ENCODE measurements around the gene COA8.
"Not testable (repeated sequence)": the region's sequence is repeated elsewhere in the genome, so short reads cannot be mapped to it uniquely, and the experiment has no call there.

Gene COA8

GRCh38 chr14:103568952-103569351, 6.2 kb downstream of the COA8 start:
- in situ Hi-C loops (cut with MboI; ENCODE audit: low sequenced_read_pairs), result no loop called here

- in situ Hi-C loops (cut with MboI; ENCODE audit: low sequenced_read_pairs), result no loop called here
Observed at GRCh38 chr14:103569408-103569807, 6.6 kb downstream of the COA8 start.

GRCh38 chr14:103574104-103574503, 11.3 kb downstream of the COA8 start:
- in situ Hi-C loops (cut with MboI; ENCODE audit: low sequenced_read_pairs), result no loop called here

- in situ Hi-C loops (cut with MboI; ENCODE audit: low sequenced_read_pairs), result no loop called here
Observed at GRCh38 chr14:103574707-103575285, 12.0 kb downstream of the COA8 start.

- in situ Hi-C loops (cut with MboI; ENCODE audit: low sequenced_read_pairs), result no loop called here
Observed at GRCh38 chr14:103576371-103577024, 13.7 kb downstream of the COA8 start.

- in situ Hi-C loops (cut with MboI; ENCODE audit: low sequenced_read_pairs), result no loop called here
Observed at GRCh38 chr14:103578401-103579075, 15.8 kb downstream of the COA8 start.

DNA sequence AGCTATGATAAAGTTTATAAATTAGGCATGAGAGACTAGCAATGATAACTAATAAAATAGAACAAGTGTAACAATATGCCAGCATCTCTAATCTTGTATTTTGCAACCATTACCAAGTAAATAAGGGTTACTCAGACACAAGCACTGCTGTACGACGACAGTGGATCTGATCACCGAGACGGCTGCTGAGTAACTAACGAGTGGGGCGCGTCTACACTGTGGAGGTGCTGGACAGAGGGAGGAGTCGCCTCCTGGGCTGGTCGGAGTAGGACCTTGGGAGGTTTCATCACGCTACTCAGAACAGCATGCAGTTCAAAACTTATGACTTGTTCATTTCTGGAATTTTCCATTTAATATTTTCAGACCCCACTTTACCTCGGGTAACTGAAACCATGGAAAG, 18.4 kb downstream of the COA8 start:
- in situ Hi-C loops (cut with MboI; ENCODE audit: low sequenced_read_pairs), result no loop called here

DNA sequence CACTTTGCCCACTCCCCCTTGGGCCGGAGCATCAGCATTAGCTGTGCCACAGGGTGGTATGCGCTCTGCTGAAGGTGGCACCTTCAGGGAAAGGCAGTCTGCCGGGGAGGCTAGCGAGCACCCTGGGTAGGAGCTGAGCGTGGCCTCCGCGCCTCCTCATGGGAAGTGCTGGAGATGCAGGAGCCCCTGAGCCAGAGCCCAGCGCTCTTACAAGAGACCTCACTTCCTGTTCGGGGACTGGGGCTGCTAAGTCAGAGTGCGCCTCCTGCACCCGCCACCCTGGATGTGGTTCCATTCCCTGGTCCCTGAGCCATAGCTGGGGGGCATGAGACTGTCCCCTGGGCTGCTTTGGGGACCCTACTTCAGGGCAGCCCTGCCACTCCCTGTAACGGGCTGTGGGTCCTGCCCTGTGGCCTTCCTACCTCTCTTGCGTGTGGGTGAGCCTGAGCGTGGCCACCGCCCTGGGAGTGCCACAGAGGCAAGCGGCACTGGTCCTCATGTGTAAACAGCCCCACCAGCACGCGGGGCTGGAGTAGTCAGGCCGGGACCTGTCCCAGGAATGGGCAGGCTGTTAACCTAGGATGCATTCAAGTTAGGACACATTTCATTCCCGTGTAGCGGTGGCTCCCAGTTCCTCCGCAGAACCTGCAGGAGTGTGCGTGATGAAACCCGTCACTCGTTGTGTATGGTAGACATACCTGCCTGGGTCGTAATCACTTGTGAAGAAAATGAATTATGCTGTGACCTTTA, 19.4 kb downstream of the COA8 start:
- in situ Hi-C loops (cut with MboI; ENCODE audit: low sequenced_read_pairs), result no loop called here

- in situ Hi-C loops (cut with MboI; ENCODE audit: low sequenced_read_pairs), result no loop called here
Observed at GRCh38 chr14:103584326-103584915, 21.7 kb downstream of the COA8 start.

DNA sequence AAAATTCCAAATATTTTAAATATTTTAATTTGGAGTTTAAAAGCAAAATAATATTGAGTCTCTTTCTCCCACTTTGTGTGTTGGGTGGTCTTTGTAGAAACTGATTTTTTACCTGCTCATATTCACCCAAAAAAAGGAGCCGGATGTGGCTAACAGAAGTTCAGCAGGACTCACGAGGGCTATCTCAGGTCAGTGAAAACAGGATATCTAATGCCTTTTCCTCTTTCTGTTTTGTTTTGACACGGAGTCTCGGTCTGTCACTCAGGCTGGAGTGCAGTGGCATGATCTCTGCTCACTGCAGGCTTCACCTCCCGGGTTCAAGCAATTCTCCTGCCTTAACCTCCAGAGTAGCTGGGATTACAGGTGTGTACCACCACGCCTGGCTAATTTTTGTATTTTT, 30.8 kb downstream of the COA8 start:
- in situ Hi-C loops (cut with MboI; ENCODE audit: low sequenced_read_pairs), result no loop called here

- in situ Hi-C loops (cut with MboI; ENCODE audit: low sequenced_read_pairs), result no loop called here
Observed at GRCh38 chr14:103594265-103594664, 31.5 kb downstream of the COA8 start.

DNA sequence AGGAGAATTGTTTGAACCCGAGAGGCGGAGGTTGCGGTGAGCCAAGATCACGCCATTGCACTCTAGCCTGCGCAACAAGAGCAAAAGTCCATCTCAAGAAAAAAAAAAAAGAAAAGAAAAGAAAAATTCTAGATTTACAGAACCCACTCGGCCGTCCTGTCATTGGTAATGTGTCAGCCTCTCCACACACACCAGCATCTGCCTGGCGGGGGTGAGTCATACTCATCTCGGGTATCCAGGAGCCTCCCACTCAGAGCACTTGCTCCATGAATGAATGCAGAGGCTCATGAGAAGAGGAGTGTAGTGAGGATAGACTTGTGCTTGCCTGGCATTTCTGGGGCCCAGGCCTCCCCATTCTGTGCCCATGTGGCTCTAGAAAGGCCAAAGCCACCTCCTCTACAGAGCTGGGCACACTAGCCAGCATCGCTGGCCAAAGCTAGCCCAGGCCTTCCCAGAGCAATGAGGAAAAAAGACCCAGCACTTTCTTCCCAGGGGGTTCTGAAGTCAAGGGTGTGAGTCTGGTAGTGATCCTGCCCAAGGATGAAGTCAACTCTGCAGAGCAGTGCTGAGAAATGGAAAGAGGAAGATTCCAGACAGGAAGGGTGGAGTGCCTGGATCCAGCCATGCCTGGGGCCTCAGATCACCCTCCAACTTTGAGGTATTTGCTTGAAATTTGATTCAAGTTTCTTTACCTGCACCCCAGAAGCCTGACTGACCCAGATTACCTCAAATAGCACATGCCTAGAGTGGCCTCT, 35.0 kb downstream of the COA8 start:
- in situ Hi-C loops (cut with MboI; ENCODE audit: low sequenced_read_pairs), result no loop called here

GRCh38 chr14:103600503-103600902, 37.7 kb downstream of the COA8 start:
- in situ Hi-C loops (cut with MboI; ENCODE audit: low sequenced_read_pairs), result no loop called here

- in situ Hi-C loops (cut with MboI; ENCODE audit: low sequenced_read_pairs), result no loop called here
Observed at GRCh38 chr14:103604620-103605019, 41.9 kb downstream of the COA8 start.

GRCh38 chr14:103606963-103607668, 44.4 kb downstream of the COA8 start:
- in situ Hi-C loops (cut with MboI; ENCODE audit: low sequenced_read_pairs), result no loop called here

- in situ Hi-C loops (cut with MboI; ENCODE audit: low sequenced_read_pairs), result no loop called here
Observed at GRCh38 chr14:103607822-103608221, 45.1 kb downstream of the COA8 start.

DNA sequence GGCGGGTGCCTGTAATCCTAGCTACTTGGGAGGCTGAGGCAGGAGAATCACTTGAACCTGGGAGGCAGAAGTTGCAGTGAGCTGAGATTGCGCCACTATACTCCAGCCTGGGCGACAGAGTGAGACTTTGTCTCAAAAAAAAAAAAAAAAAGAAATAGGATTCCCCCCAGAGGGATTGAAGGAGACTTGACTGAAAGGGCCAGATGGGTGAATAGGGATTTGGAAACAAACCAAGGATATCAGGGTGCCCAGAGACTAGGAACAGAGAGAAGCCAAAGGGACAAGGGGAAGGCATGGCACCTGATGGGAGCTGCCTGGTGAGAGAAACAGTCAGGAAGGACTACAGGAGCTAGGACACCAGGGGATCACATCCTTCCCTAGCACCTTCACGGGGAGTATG, 46.3 kb downstream of the COA8 start:
- in situ Hi-C loops (cut with MboI; ENCODE audit: low sequenced_read_pairs), result not testable (repeated sequence)

DNA sequence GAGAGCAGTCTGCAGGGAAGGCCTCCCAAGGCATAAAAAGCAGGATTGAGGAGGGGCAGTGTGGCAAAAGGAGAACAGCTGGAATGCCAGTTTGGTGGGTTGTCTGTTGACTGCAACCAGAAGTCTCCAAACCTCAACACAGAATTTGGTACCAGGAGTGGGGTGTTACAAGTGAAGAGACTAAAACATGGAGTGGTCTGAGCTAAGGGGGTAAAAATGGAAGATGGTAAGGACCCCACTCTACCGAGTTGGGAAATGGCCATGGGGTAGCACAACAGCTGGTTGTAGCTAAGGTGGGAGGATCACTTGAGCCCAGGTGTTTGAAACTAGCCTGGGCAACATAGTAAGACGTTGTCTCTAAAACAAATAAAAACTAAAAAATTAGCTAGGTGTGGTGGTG, 48.5 kb downstream of the COA8 start:
- in situ Hi-C loops (cut with MboI; ENCODE audit: low sequenced_read_pairs), result no loop called here

DNA sequence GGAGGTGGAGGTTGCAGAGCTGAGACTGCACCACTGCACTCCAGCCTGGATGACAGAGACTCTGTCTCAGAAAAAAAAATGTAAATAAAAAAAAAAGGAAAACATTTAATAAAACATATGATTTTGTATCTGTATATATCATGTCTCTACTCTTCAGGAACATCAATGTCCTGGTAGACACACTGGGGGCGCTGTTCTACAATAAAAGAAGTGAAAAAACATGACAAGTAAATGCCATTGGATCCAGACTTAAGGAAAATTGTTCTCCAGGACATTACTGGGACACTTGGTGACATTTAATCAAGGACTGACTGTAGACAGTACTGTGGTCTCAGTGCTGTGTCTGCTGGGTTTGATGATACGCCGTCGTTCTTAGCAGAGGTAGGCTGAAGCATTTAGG, 50.8 kb downstream of the COA8 start:
- in situ Hi-C loops (cut with MboI; ENCODE audit: low sequenced_read_pairs), result no loop called here

Measured in hTERT RPE-1 (cell line).